Measurements from ENCODE around the gene C15orf39. TPM values are rescaled to one million over a fixed set of nuclear protein-coding genes. Genes with fewer than 3 reads are reported as not detected.

Gene C15orf39
- total and polyA plus RNA-seq, 3 donors from 2014 or later, result 167 to 321 (median 168) TPM

DNA sequence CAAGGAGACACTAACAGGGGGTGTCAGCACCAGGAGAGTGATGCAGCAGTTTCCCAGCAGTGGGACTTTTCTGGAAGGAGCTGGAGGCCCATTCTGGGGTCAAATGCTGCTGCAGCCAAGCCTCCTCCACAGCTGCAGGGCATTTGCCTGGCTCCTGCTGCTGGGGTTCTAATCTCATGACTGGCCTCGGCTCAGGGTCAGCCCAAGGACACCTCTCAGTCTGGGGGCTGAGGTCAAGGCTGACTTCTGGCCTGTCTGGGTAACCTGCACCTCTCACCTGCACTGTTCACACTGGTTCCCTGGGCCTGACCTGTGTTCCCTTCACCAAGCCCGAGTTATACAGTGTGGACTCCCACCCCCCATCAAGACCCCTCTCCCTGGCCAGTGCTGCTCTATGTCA is 10.4 kb upstream of the C15orf39 start:
- intact Hi-C loops (cut with DNase I; ENCODE audit: low total_unique reads), result no loop called here
- WGBS, 2 donors, result 54 to 65% methylated on average over 2 of the region's 2 CpGs

GRCh38 chr15:75192307-75192706 is 9.4 kb upstream of the C15orf39 start:
- no peaks in the 10 kb centered on the region for H3K36me3 ChIP-seq (ENCODE audit: low read depth, missing control alignments)
- H3K27me3 ChIP-seq, result no peaks in the 10 kb centered on the region
- no peaks in the 10 kb centered on the region for H3K9me3 ChIP-seq
- DNase-seq, result no peak
- intact Hi-C loops (cut with DNase I; ENCODE audit: low total_unique reads), result no loop called here
- 66 to 77% methylated on average over 4 of the region's 4 CpGs for WGBS, 2 donors
- no peak for TF ChIP-seq POLR2A (IDR thresholded peaks at IDR 0.05)
- TF ChIP-seq CTCF (IDR thresholded peaks at IDR 0.05), result no peak
- peaks cover 38% of the 10 kb centered on the region for H3K4me1 ChIP-seq
- no peak overlapping the region for H3K4me3 ChIP-seq
- no peak overlapping the region for H3K27ac ChIP-seq

More for the DNA sequence above, 10.4 kb upstream of the C15orf39 start:
- no peaks in the 10 kb centered on the region for H3K36me3 ChIP-seq (ENCODE audit: low read depth, missing control alignments)
- H3K27me3 ChIP-seq, result no peaks in the 10 kb centered on the region
- no peak for DNase-seq
- H3K9me3 ChIP-seq, result no peaks in the 10 kb centered on the region
- H3K4me1 ChIP-seq, result peaks cover 27% of the 10 kb centered on the region
- H3K4me3 ChIP-seq, result no peak overlapping the region
- H3K27ac ChIP-seq, result no peak overlapping the region
- TF ChIP-seq POLR2A (IDR thresholded peaks at IDR 0.05) (no peak), CTCF (IDR thresholded peaks at IDR 0.05) (no peak)

GRCh38 chr15:75193272-75193671 is 8.4 kb upstream of the C15orf39 start:
- H3K27ac ChIP-seq, result no peak overlapping the region
- no peaks in the 10 kb centered on the region for H3K27me3 ChIP-seq
- TF ChIP-seq POLR2A (IDR thresholded peaks at IDR 0.05), result no peak
- no peak for TF ChIP-seq CTCF (IDR thresholded peaks at IDR 0.05)
- DNase-seq, result no peak
- H3K4me3 ChIP-seq, result no peak overlapping the region
- H3K9me3 ChIP-seq, result no peaks in the 10 kb centered on the region
- WGBS, 2 donors, result 65 to 67% methylated on average over 1 to 3 of the region's 3 CpGs
- H3K4me1 ChIP-seq, result peaks cover 40% of the 10 kb centered on the region
- no peaks in the 10 kb centered on the region for H3K36me3 ChIP-seq (ENCODE audit: low read depth, missing control alignments)
- intact Hi-C loops (cut with DNase I; ENCODE audit: low total_unique reads), result no loop called here

DNA sequence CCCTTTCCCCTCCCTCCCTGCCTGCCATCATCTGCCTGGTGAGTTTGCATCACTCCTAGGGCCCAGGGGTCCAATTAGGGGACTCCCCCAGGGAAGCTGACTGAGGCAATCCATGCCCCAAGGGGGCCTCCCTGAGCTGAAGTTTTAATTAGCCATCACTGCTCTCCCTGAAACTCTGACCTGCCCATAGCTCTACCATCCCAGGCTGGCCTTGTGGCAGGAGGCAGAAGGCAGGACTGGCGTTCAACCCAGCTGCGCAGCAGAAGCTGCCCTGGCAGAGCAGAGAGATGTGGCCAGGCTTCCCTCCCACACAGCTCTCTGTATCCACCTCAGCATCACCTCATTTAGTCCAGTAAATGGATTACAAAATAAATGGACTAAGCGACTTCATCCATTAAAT is 7.7 kb upstream of the C15orf39 start:
- H3K4me1 ChIP-seq, result peaks cover 45% of the 10 kb centered on the region
- no peaks in the 10 kb centered on the region for H3K27me3 ChIP-seq
- intact Hi-C loops (cut with DNase I; ENCODE audit: low total_unique reads), result no loop called here
- 79 to 92% methylated on average over 3 of the region's 3 CpGs for WGBS, 2 donors
- DNase-seq, result no peak
- H3K4me3 ChIP-seq, result no peak overlapping the region
- TF ChIP-seq POLR2A (IDR thresholded peaks at IDR 0.05) (no peak), CTCF (IDR thresholded peaks at IDR 0.05) (no peak)
- H3K36me3 ChIP-seq (ENCODE audit: low read depth, missing control alignments), result no peaks in the 10 kb centered on the region
- no peak overlapping the region for H3K27ac ChIP-seq
- H3K9me3 ChIP-seq, result no peaks in the 10 kb centered on the region

DNA sequence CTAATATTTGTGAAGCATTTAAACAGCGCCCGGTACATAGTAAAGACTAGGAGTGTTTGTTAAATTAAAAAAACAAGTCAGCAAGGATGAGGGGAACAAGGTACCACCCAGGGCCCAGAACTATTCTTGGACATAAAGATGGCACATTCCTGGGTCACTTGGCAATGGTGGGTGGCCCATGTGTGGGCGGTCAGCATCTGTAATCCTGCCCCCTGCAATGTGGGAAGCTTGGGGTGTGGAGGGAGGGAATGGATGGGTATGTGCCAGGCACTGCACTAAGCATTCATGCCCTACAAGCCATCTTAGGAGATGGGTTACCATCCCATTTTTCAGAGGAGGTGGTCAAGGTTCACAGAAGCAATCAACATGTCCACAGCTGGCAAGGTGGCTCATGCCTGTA is 7.3 kb upstream of the C15orf39 start:
- no peaks in the 10 kb centered on the region for H3K36me3 ChIP-seq (ENCODE audit: low read depth, missing control alignments)
- H3K27me3 ChIP-seq, result no peaks in the 10 kb centered on the region
- intact Hi-C loops (cut with DNase I; ENCODE audit: low total_unique reads), result no loop called here
- WGBS, 2 donors, result 94 to 95% methylated on average over 3 of the region's 3 CpGs
- no peak for DNase-seq
- no peak overlapping the region for H3K4me3 ChIP-seq
- TF ChIP-seq POLR2A (IDR thresholded peaks at IDR 0.05) (no peak), CTCF (IDR thresholded peaks at IDR 0.05) (no peak)
- H3K4me1 ChIP-seq, result peaks cover 49% of the 10 kb centered on the region
- H3K9me3 ChIP-seq, result no peaks in the 10 kb centered on the region
- H3K27ac ChIP-seq, result no peak overlapping the region
